NCI-H1930 (cell line): Measurements from ENCODE around the gene SNX8.
A peak's percentile ranks its signal among the peaks of the same experiment; 100 is the strongest.

Experiments used
- DNase-seq, 2 experiments: peaks; one replicate each; lab custom pipeline; 2025; lab: John Stamatoyannopoulos, UW

The SNX8 gene

GRCh38 chr7:2222516-2222915, 91.7 kb downstream of the SNX8 start:
- DNase-seq = no peak

- DNase-seq = no peak
These were observed 93.3 kb downstream of the SNX8 start for GRCh38 chr7:2220954-2221353.

GRCh38 chr7:2220506-2220905, 93.7 kb downstream of the SNX8 start:
- DNase-seq = no peak

- DNase-seq = no peak
These were observed 94.2 kb downstream of the SNX8 start for GRCh38 chr7:2220030-2220429.

- DNase-seq = no peak
These were observed 94.6 kb downstream of the SNX8 start for GRCh38 chr7:2219606-2220005.

- no peak for DNase-seq
These were observed 95.1 kb downstream of the SNX8 start for GRCh38 chr7:2219136-2219535.

- no peak for DNase-seq
These were observed 95.8 kb downstream of the SNX8 start for GRCh38 chr7:2218444-2218785.

- DNase-seq = no peak
These were observed 96.4 kb downstream of the SNX8 start for GRCh38 chr7:2217716-2218443.

GRCh38 chr7:2217206-2217605, 97.0 kb downstream of the SNX8 start:
- DNase-seq = no peak

- DNase-seq = no peak
These were observed 98.4 kb downstream of the SNX8 start for GRCh38 chr7:2215851-2216250.

GRCh38 chr7:2214636-2215035, 99.6 kb downstream of the SNX8 start:
- DNase-seq = no peak

GRCh38 chr7:2213551-2214215, 100.6 kb downstream of the SNX8 start:
- DNase-seq = no peak

- DNase-seq = no peak
These were observed 101.3 kb downstream of the SNX8 start for GRCh38 chr7:2212906-2213305.

- DNase-seq = no peak
These were observed 102.3 kb downstream of the SNX8 start for GRCh38 chr7:2211926-2212325.

GRCh38 chr7:2211259-2211880, 102.9 kb downstream of the SNX8 start:
- DNase-seq = no peak

- DNase-seq = no peak
These were observed 103.5 kb downstream of the SNX8 start for GRCh38 chr7:2210551-2211258.

- DNase-seq = no peak
These were observed 104.3 kb downstream of the SNX8 start for GRCh38 chr7:2209961-2210323.

GRCh38 chr7:2209146-2209960, 104.9 kb downstream of the SNX8 start:
- DNase-seq = peak in 1 of 2 experiments; percentile 32

GRCh38 chr7:2208712-2209111, 105.5 kb downstream of the SNX8 start:
- DNase-seq = no peak

GRCh38 chr7:2205036-2205780, 109.0 kb downstream of the SNX8 start:
- DNase-seq = no peak

- no peak for DNase-seq
These were observed 109.8 kb downstream of the SNX8 start for GRCh38 chr7:2204446-2204845.
